Measurements from ENCODE around the gene LYPD4. TPM values are rescaled to one million over a fixed set of nuclear protein-coding genes. Genes with fewer than 3 reads are reported as not detected.

Gene LYPD4
- total RNA-seq, 1 experiment from 2014 or later: not detected

DNA sequence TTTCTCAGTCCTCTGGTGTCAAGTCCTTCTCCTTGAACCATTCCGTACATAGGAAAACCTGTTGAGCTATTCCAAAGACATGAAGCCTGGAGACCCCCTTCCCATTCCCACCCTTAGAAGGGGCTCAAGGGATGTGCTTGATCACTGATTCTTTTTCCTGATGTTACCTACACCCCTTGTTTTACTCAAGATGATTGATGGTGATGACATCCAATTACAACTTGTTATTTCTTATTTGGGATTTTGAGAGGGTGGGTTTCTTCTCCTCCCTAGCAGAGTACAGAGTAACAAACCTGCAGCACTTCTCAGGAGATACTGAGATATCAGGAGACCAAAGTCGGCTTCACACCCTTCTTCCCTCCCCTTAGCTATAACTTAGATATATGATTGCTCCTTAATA is 8.9 kb upstream of the LYPD4 start:
- H4K20me1 ChIP-seq (ENCODE audit: insufficient read depth, low read depth, low read length): no peaks in the 10 kb centered on the region
- no peaks in the 10 kb centered on the region for H3K9me2 ChIP-seq (replicated peaks; ENCODE audit: insufficient read depth, low read length)
- H3K36me3 ChIP-seq (ENCODE audit: insufficient read depth, low read length): no peaks in the 10 kb centered on the region
- H3K4me3 ChIP-seq (ENCODE audit: low read length): no peak overlapping the region
- H3K79me2 ChIP-seq (ENCODE audit: low read length): no peaks in the 10 kb centered on the region
- H2AFZ ChIP-seq (ENCODE audit: low read length): no peak overlapping the region
- no peak overlapping the region for H3K27ac ChIP-seq (ENCODE audit: low read length)
- DNase-seq: no peak
- H3K27me3 ChIP-seq (ENCODE audit: low read length): no peaks in the 10 kb centered on the region
- no peak overlapping the region for H3K9ac ChIP-seq (ENCODE audit: low read length)
- H3K9me3 ChIP-seq (ENCODE audit: low read length): no peaks in the 10 kb centered on the region
- H3K4me1 ChIP-seq (ENCODE audit: low read length): no peaks in the 10 kb centered on the region
- no peak overlapping the region for H3K4me2 ChIP-seq (ENCODE audit: low read depth, low read length, poor library complexity, severe bottlenecking)

DNA sequence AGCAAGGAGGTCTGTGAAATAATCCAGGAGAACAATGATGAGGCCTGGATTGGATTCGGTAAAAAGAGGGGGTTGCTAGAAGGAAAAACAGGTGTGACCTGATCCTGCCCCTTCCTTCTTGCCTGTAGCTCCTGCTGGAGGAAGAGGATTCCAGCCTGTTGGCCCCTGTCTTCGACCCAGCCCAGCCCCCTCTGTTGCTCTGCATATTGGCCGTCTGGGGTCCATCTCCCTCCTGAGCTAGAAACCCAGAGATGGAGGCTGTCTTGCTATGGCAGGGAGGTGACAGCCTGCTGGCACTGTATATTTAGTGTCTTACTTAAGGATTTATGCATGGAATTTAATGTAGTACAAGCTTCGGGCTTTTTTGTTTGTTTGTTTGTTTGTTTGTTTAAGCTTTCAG is 7.0 kb upstream of the LYPD4 start:
- no peaks in the 10 kb centered on the region for H3K79me2 ChIP-seq (ENCODE audit: low read length)
- H3K9me3 ChIP-seq (ENCODE audit: low read length): no peaks in the 10 kb centered on the region
- H4K20me1 ChIP-seq (ENCODE audit: insufficient read depth, low read depth, low read length): no peaks in the 10 kb centered on the region
- DNase-seq: no peak
- H3K4me3 ChIP-seq (ENCODE audit: low read length): no peak overlapping the region
- no peaks in the 10 kb centered on the region for H3K27me3 ChIP-seq (ENCODE audit: low read length)
- no peaks in the 10 kb centered on the region for H3K36me3 ChIP-seq (ENCODE audit: insufficient read depth, low read length)
- H3K27ac ChIP-seq (ENCODE audit: low read length): no peak overlapping the region
- no peak overlapping the region for H3K9ac ChIP-seq (ENCODE audit: low read length)
- no peak overlapping the region for H2AFZ ChIP-seq (ENCODE audit: low read length)
- H3K4me1 ChIP-seq (ENCODE audit: low read length): no peaks in the 10 kb centered on the region
- H3K4me2 ChIP-seq (ENCODE audit: low read depth, low read length, poor library complexity, severe bottlenecking): no peak overlapping the region
- H3K9me2 ChIP-seq (replicated peaks; ENCODE audit: insufficient read depth, low read length): no peaks in the 10 kb centered on the region

DNA sequence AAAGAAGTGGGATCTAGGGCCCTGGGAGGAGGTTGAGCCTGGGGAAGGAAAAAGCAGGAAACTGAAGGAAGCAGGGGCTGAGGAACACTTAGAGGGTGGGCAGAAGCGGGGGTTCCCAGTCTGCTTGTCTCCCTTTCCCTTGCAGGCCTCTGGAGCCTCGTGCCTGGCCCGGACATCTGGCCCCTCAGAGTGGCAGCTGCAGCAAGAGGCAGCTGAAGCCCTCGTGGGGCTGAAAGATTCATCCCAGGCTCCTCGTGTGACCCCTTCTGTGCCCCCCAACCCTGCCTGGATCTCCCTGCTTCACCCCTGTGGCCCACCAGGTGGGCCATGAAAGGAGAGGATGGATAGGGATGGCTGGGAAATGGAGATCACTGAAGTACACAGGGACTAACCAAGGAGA is 5.9 kb upstream of the LYPD4 start:
- Histone ChIP-seq H2AFZ (ENCODE audit: low read length) (no peak overlapping the region), H3K9me2 (replicated peaks; ENCODE audit: insufficient read depth, low read length) (no peaks in the 10 kb centered on the region), H3K27ac (ENCODE audit: low read length) (no peak overlapping the region), H3K9ac (ENCODE audit: low read length) (no peak overlapping the region), H3K4me1 (ENCODE audit: low read length) (no peaks in the 10 kb centered on the region), H3K27me3 (ENCODE audit: low read length) (no peaks in the 10 kb centered on the region), H3K9me3 (ENCODE audit: low read length) (no peaks in the 10 kb centered on the region), H3K79me2 (ENCODE audit: low read length) (no peaks in the 10 kb centered on the region), H3K4me3 (ENCODE audit: low read length) (no peak overlapping the region), H3K4me2 (ENCODE audit: low read depth, low read length, poor library complexity, severe bottlenecking) (no peak overlapping the region), H4K20me1 (ENCODE audit: insufficient read depth, low read depth, low read length) (no peaks in the 10 kb centered on the region), H3K36me3 (ENCODE audit: insufficient read depth, low read length) (no peaks in the 10 kb centered on the region)
- DNase-seq: no peak

DNA sequence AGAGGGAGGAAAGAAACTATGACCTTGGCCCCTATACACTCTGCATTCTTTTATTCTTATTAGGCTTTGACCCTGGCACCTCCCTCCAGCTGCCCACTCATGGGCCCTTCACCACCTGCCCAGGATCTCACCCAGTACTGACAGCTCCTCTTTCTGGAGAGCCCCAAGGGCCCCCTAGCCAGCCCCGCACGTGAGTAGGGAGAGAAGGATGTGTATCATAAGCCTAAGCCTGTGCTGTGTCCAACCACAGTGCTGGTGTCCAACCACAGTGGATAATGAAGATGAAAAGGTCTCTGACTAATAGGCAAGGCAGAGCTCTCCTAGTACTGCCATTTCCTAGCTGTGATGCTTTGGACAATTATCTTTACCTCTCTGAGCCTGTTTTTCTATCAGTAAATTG is 4.6 kb upstream of the LYPD4 start:
- no peaks in the 10 kb centered on the region for H4K20me1 ChIP-seq (ENCODE audit: insufficient read depth, low read depth, low read length)
- no peaks in the 10 kb centered on the region for H3K4me1 ChIP-seq (ENCODE audit: low read length)
- H3K36me3 ChIP-seq (ENCODE audit: insufficient read depth, low read length): no peaks in the 10 kb centered on the region
- no peak overlapping the region for H3K4me2 ChIP-seq (ENCODE audit: low read depth, low read length, poor library complexity, severe bottlenecking)
- no peak overlapping the region for H3K9ac ChIP-seq (ENCODE audit: low read length)
- no peaks in the 10 kb centered on the region for H3K79me2 ChIP-seq (ENCODE audit: low read length)
- no peaks in the 10 kb centered on the region for H3K9me3 ChIP-seq (ENCODE audit: low read length)
- no peaks in the 10 kb centered on the region for H3K27me3 ChIP-seq (ENCODE audit: low read length)
- H3K9me2 ChIP-seq (replicated peaks; ENCODE audit: insufficient read depth, low read length): no peaks in the 10 kb centered on the region
- no peak overlapping the region for H3K27ac ChIP-seq (ENCODE audit: low read length)
- no peak for DNase-seq
- H2AFZ ChIP-seq (ENCODE audit: low read length): no peak overlapping the region
- no peak overlapping the region for H3K4me3 ChIP-seq (ENCODE audit: low read length)

DNA sequence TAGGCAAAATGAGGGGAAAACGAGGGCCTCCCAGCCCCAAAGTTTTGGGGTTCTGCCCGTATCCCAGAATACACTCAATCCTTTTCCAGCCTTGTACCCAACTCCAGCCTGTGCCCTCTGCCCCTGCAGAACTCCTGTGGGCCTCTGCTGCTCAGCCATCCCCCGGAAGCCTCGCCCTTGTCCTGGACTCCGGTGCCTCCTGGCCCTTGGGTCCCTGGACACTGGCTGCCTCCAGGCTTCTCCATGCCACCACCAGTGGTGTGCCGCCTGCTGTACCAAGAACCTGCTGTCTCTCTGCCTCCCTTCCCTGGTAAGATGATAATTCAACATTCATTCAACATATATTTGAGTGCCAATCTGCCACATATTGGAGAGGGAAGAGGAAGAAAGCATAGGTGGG is 4.2 kb upstream of the LYPD4 start:
- DNase-seq: no peak
- Histone ChIP-seq H3K27me3 (ENCODE audit: low read length) (no peaks in the 10 kb centered on the region), H3K4me3 (ENCODE audit: low read length) (no peak overlapping the region), H4K20me1 (ENCODE audit: insufficient read depth, low read depth, low read length) (no peaks in the 10 kb centered on the region), H3K27ac (ENCODE audit: low read length) (no peak overlapping the region), H3K9me2 (replicated peaks; ENCODE audit: insufficient read depth, low read length) (no peaks in the 10 kb centered on the region), H2AFZ (ENCODE audit: low read length) (no peak overlapping the region), H3K9ac (ENCODE audit: low read length) (no peak overlapping the region), H3K9me3 (ENCODE audit: low read length) (no peaks in the 10 kb centered on the region), H3K4me2 (ENCODE audit: low read depth, low read length, poor library complexity, severe bottlenecking) (no peak overlapping the region), H3K36me3 (ENCODE audit: insufficient read depth, low read length) (no peaks in the 10 kb centered on the region), H3K4me1 (ENCODE audit: low read length) (no peaks in the 10 kb centered on the region), H3K79me2 (ENCODE audit: low read length) (no peaks in the 10 kb centered on the region)

DNA sequence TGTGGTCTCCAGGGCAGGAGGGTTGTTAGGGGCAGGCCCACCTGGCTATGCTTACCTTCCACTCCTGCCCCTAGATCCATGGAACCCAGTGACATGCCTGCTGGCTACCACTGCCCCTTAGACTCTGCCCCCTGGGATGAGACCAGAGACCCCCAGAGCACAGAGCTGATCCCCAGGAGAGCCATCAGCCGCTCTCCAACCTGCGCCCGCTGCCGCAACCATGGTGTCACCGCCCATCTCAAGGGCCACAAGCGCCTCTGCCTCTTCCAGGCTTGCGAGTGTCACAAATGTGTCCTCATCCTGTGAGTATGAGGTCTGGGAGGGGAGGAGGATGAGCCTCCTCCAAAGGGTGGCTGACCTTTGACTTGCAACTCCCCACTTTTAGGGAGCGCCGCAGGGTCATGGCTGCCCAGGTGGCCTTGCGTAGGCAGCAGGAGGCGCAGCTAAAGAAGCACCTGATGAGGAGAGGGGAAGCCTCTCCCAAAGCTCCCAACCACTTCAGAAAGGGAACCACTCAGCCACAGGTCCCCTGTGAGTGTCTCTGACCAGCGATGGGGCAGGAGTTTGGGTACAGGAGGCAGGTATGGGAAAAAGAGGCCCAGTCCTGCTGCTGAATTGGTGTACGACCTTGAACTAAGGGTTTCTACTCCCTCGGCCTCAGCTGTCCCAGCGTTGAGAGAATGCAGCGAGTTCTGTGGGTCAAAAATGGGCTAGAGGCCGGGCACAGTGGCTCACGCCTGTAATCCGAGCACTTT is 3.0 kb upstream of the LYPD4 start:
- Histone ChIP-seq H4K20me1 (ENCODE audit: insufficient read depth, low read depth, low read length) (no peaks in the 10 kb centered on the region), H3K79me2 (ENCODE audit: low read length) (no peaks in the 10 kb centered on the region), H3K9me3 (ENCODE audit: low read length) (no peaks in the 10 kb centered on the region), H3K27me3 (ENCODE audit: low read length) (no peaks in the 10 kb centered on the region), H3K9me2 (replicated peaks; ENCODE audit: insufficient read depth, low read length) (no peaks in the 10 kb centered on the region), H3K4me2 (ENCODE audit: low read depth, low read length, poor library complexity, severe bottlenecking) (no peak overlapping the region), H3K36me3 (ENCODE audit: insufficient read depth, low read length) (no peaks in the 10 kb centered on the region), H2AFZ (ENCODE audit: low read length) (no peak overlapping the region), H3K9ac (ENCODE audit: low read length) (no peak overlapping the region), H3K27ac (ENCODE audit: low read length) (no peak overlapping the region), H3K4me1 (ENCODE audit: low read length) (no peaks in the 10 kb centered on the region), H3K4me3 (ENCODE audit: low read length) (no peak overlapping the region)
- DNase-seq: no peak

DNA sequence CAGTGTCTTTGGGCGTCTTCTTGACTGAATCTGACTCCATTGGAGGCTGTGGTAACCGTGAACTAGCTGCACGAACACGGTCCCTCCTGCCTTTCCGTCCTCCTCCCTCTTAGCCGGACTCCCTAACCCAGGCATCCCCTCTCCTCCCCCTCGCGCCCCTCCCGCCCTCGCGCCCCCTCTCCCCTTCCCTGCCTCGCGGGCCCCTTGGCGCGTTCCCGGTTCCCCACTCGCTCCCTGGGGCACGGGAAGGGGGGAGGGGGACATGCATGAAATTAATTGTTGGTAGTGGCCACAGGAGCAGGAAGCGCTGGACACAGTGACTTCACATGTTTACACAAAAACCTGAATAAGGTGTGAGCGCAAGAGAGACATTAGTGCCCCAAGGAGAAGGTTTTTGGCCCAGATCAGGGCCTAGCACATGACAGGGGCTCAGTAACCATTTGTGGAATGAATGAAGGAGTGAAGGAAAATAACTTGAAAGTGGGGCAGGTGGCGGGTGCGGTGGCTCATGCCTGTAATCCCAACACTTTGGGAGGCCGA is 638 bp upstream of the LYPD4 start:
- no peak overlapping the region for H3K4me3 ChIP-seq (ENCODE audit: low read length)
- no peak overlapping the region for H3K9ac ChIP-seq (ENCODE audit: low read length)
- no peaks in the 10 kb centered on the region for H4K20me1 ChIP-seq (ENCODE audit: insufficient read depth, low read depth, low read length)
- H3K9me3 ChIP-seq (ENCODE audit: low read length): no peaks in the 10 kb centered on the region
- H3K27ac ChIP-seq (ENCODE audit: low read length): no peak overlapping the region
- H3K79me2 ChIP-seq (ENCODE audit: low read length): no peaks in the 10 kb centered on the region
- DNase-seq: no peak
- no peaks in the 10 kb centered on the region for H3K4me1 ChIP-seq (ENCODE audit: low read length)
- H3K4me2 ChIP-seq (ENCODE audit: low read depth, low read length, poor library complexity, severe bottlenecking): no peak overlapping the region
- no peaks in the 10 kb centered on the region for H3K36me3 ChIP-seq (ENCODE audit: insufficient read depth, low read length)
- H2AFZ ChIP-seq (ENCODE audit: low read length): no peak overlapping the region
- no peaks in the 10 kb centered on the region for H3K9me2 ChIP-seq (replicated peaks; ENCODE audit: insufficient read depth, low read length)
- H3K27me3 ChIP-seq (ENCODE audit: low read length): no peaks in the 10 kb centered on the region

DNA sequence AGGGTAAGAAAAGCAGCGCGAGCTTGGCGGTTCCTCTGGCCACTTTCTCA is 343 bp upstream of the LYPD4 start, which contains the start of gene DMRTC2:
TSS of gene DMRTC2 (plus strand) at position 42 of the 50 bp plus-strand sequence. CDS start 2,387 bp downstream, outside the sequence.
- H3K9me2 ChIP-seq (replicated peaks; ENCODE audit: insufficient read depth, low read length): no peaks in the 10 kb centered on the region
- no peak within 1 kb of the TSS for H2AFZ ChIP-seq (ENCODE audit: low read length)

DNA sequence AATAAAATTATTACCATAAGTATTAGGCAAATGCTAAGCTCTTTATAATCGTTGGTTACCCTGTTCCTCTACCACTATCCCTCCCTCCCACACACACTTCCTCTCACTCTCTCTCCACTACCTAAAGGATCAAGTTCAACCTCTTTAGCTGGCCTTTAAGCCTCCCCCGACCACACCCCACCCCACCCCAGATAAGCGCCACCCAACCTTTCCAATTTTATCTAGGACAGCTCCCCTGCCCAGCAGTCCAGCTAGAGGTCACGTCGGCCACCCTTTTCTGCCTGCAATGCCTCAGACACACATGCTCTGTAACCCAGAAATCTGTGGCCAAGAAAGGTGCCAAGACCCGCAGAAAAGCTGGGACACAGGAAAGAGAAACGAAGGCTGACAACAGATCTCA is 1.1 kb downstream of the LYPD4 start:
- Histone ChIP-seq H3K9me2 (replicated peaks; ENCODE audit: insufficient read depth, low read length) (no peaks in the 10 kb centered on the region), H3K27ac (ENCODE audit: low read length) (no peak overlapping the region), H2AFZ (ENCODE audit: low read length) (no peak overlapping the region), H4K20me1 (ENCODE audit: insufficient read depth, low read depth, low read length) (no peaks in the 10 kb centered on the region), H3K4me3 (ENCODE audit: low read length) (no peak overlapping the region), H3K79me2 (ENCODE audit: low read length) (no peaks in the 10 kb centered on the region), H3K27me3 (ENCODE audit: low read length) (no peaks in the 10 kb centered on the region), H3K4me2 (ENCODE audit: low read depth, low read length, poor library complexity, severe bottlenecking) (no peak overlapping the region), H3K36me3 (ENCODE audit: insufficient read depth, low read length) (no peaks in the 10 kb centered on the region), H3K9ac (ENCODE audit: low read length) (no peak overlapping the region), H3K9me3 (ENCODE audit: low read length) (no peaks in the 10 kb centered on the region), H3K4me1 (ENCODE audit: low read length) (no peaks in the 10 kb centered on the region)
- no peak for DNase-seq

More for the DNA sequence above, 343 bp upstream of the LYPD4 start, which contains the start of gene DMRTC2:
- no peaks in the 10 kb centered on the region for H3K4me1 ChIP-seq (ENCODE audit: low read length)
- no peak within 1 kb of the TSS for H3K4me3 ChIP-seq (ENCODE audit: low read length)
- H3K9me3 ChIP-seq (ENCODE audit: low read length): no peaks in the 10 kb centered on the region
- no peak within 1 kb of the TSS for H3K4me2 ChIP-seq (ENCODE audit: low read depth, low read length, poor library complexity, severe bottlenecking)
- H3K36me3 ChIP-seq (ENCODE audit: insufficient read depth, low read length): no peaks in the 10 kb centered on the region
- no peaks in the 10 kb centered on the region for H3K27me3 ChIP-seq (ENCODE audit: low read length)
- H4K20me1 ChIP-seq (ENCODE audit: insufficient read depth, low read depth, low read length): no peaks in the 10 kb centered on the region
- DNase-seq: no peak
- no peak within 1 kb of the TSS for H3K27ac ChIP-seq (ENCODE audit: low read length)
- no peaks in the 10 kb centered on the region for H3K79me2 ChIP-seq (ENCODE audit: low read length)
- no peak within 1 kb of the TSS for H3K9ac ChIP-seq (ENCODE audit: low read length)
